NCI-H226 (cell line): Measurements from ENCODE around the gene PPDPF.
"Not testable (repeated sequence)": the region's sequence is repeated elsewhere in the genome, so short reads cannot be mapped to it uniquely, and the experiment has no call there.

ENCODE experiments used
- DNase-seq: peaks from one replicate; pipeline ENCODE4 v3.0.0-alpha.2; 2015

Gene PPDPF

GRCh38 chr20:63566395-63567135, 46.0 kb downstream of the PPDPF start:
- no peak for DNase-seq

- no peak for DNase-seq
These were observed 46.5 kb downstream of the PPDPF start for GRCh38 chr20:63567136-63567385.

GRCh38 chr20:63567386-63568169, 47.0 kb downstream of the PPDPF start:
- DNase-seq, result no peak

- DNase-seq, result no peak
These were observed 47.8 kb downstream of the PPDPF start for GRCh38 chr20:63568170-63568981.

GRCh38 chr20:63568986-63569949, 48.7 kb downstream of the PPDPF start:
- DNase-seq, result no peak

GRCh38 chr20:63570281-63571086, 49.9 kb downstream of the PPDPF start:
- no peak for DNase-seq

GRCh38 chr20:63571087-63571478, 50.5 kb downstream of the PPDPF start:
- not testable (repeated sequence) for DNase-seq
